Measurements from ENCODE around the gene LRRC74A. TPM values are rescaled to one million over a fixed set of nuclear protein-coding genes. Genes with fewer than 3 reads are reported as not detected.
A peak's percentile ranks its signal among the peaks of the same experiment; 100 is the strongest.

Gene LRRC74A
- total and polyA plus RNA-seq, 7 donors: not detected

- no peak overlapping the region for H3K27ac ChIP-seq
- intact Hi-C loops (cut with DNase I): no loop called here
- 89 to 92% (median 91%) methylated on average over 12 of the region's 12 CpGs for WGBS, 3 donors
These were observed 19.8 kb upstream of the LRRC74A start for GRCh38 chr14:76806446-76806845.

GRCh38 chr14:76808011-76808410 is 18.2 kb upstream of the LRRC74A start:
- WGBS, 3 donors: 63 to 93% (median 67%) methylated on average over 1 of the region's 1 CpG
- ATAC-seq: no peak
- no peaks in the 10 kb centered on the region for H3K27me3 ChIP-seq (ENCODE audit: insufficient read depth in 3 of 3, low read length in 2 of 3)
- no peak for DNase-seq
- no peak overlapping the region for H3K4me3 ChIP-seq
- peaks cover 22% of the 10 kb centered on the region for H3K4me1 ChIP-seq
- intact Hi-C loops (cut with DNase I): no loop called here
- H3K27ac ChIP-seq: no peak overlapping the region
- no peak for TF ChIP-seq CTCF (IDR thresholded peaks at IDR 0.05)
- peaks cover 19 to 63% of the 10 kb centered on the region in 2 donors for H3K36me3 ChIP-seq (ENCODE audit: insufficient read depth in 1 of 2, low read depth in 1 of 2)
- H3K9me3 ChIP-seq: no peaks in the 10 kb centered on the region

More at GRCh38 chr14:76806446-76806845, 19.8 kb upstream of the LRRC74A start:
- ATAC-seq (no peak), DNase-seq (no peak)
- Histone ChIP-seq H3K4me1 (peaks cover 17% of the 10 kb centered on the region), H3K36me3 (ENCODE audit: insufficient read depth in 1 of 2, low read depth in 1 of 2) (peaks cover 19 to 79% of the 10 kb centered on the region in 2 donors), H3K27me3 (ENCODE audit: insufficient read depth in 3 of 3, low read length in 2 of 3) (no peaks in the 10 kb centered on the region), H3K9me3 (no peaks in the 10 kb centered on the region), H3K4me3 (no peak overlapping the region)
- TF ChIP-seq CTCF (IDR thresholded peaks at IDR 0.05): no peak

GRCh38 chr14:76808990-76809389 is 17.2 kb upstream of the LRRC74A start:
- Histone ChIP-seq H3K4me1 (peaks cover 22% of the 10 kb centered on the region), H3K9me3 (no peaks in the 10 kb centered on the region), H3K4me3 (no peak overlapping the region), H3K36me3 (ENCODE audit: insufficient read depth in 1 of 2, low read depth in 1 of 2) (peaks cover 14 to 53% of the 10 kb centered on the region in 2 donors), H3K27ac (no peak overlapping the region), H3K27me3 (ENCODE audit: insufficient read depth in 3 of 3, low read length in 2 of 3) (no peaks in the 10 kb centered on the region)
- DNase-seq (no peak), ATAC-seq (no peak)
- 89 to 96% (median 94%) methylated on average over 4 of the region's 4 CpGs for WGBS, 3 donors
- intact Hi-C loops (cut with DNase I): no loop called here
- no peak for TF ChIP-seq CTCF (IDR thresholded peaks at IDR 0.05)

GRCh38 chr14:76810525-76810924 is 15.7 kb upstream of the LRRC74A start:
- peak overlapping the region; percentile 97 for H3K4me3 ChIP-seq
- H3K4me1 ChIP-seq: peaks cover 22% of the 10 kb centered on the region
- H3K27ac ChIP-seq: no peak overlapping the region
- no peaks in the 10 kb centered on the region for H3K27me3 ChIP-seq (ENCODE audit: insufficient read depth in 3 of 3, low read length in 2 of 3)
- intact Hi-C loops (cut with DNase I): no loop called here
- WGBS, 3 donors: 11 to 27% (median 19%) methylated on average over 3 of the region's 3 CpGs
- TF ChIP-seq CTCF (IDR thresholded peaks at IDR 0.05): no peak
- no peak for DNase-seq
- H3K36me3 ChIP-seq (ENCODE audit: insufficient read depth in 1 of 2, low read depth in 1 of 2): peaks cover 11 to 39% of the 10 kb centered on the region in 2 donors
- no peak for ATAC-seq
- no peaks in the 10 kb centered on the region for H3K9me3 ChIP-seq

GRCh38 chr14:76810953-76811400 is 15.2 kb upstream of the LRRC74A start:
- intact Hi-C loops (cut with DNase I): no loop called here

More at GRCh38 chr14:76810953-76811400, 15.2 kb upstream of the LRRC74A start:
- Histone ChIP-seq H3K27ac (no peak overlapping the region), H3K4me1 (peaks cover 22% of the 10 kb centered on the region), H3K9me3 (no peaks in the 10 kb centered on the region), H3K27me3 (ENCODE audit: insufficient read depth in 3 of 3, low read length in 2 of 3) (no peaks in the 10 kb centered on the region), H3K36me3 (ENCODE audit: insufficient read depth in 1 of 2, low read depth in 1 of 2) (peaks cover 11 to 34% of the 10 kb centered on the region in 2 donors), H3K4me3 (peak overlapping the region; percentile 97)
- ATAC-seq (no peak), DNase-seq (no peak)
- WGBS, 3 donors: 2 to 6% (median 3%) methylated on average over 9 of the region's 9 CpGs
- TF ChIP-seq CTCF (IDR thresholded peaks at IDR 0.05): no peak
